Measurements from ENCODE around the gene PRR23B.
"Not testable (repeated sequence)": the region's sequence is repeated elsewhere in the genome, so short reads cannot be mapped to it uniquely, and the experiment has no call there.

Gene PRR23B

GRCh38 chr3:139020868-139021234 lies at the start of gene PRR23B:
TSS of gene PRR23B (minus strand) at chr3:139020926. CDS start at chr3:139020661, 265 bp downstream.
- DNase-seq (ENCODE audit: low read depth in 2 of 2): no peak

- no peak for DNase-seq (ENCODE audit: low read depth in 2 of 2)
Measured at GRCh38 chr3:139062918-139063317, 42.2 kb upstream of the PRR23B start.

GRCh38 chr3:139052802-139053600 lies 32.3 kb upstream of the PRR23B start:
- no peak for DNase-seq (ENCODE audit: low read depth in 2 of 2)

GRCh38 chr3:139044366-139045210 lies 23.9 kb upstream of the PRR23B start, which contains the start of gene PRR23C:
TSS of gene PRR23C (minus strand) at chr3:139044892. CDS start at chr3:139044620, 272 bp downstream.
- no peak for DNase-seq (ENCODE audit: low read depth in 2 of 2)

GRCh38 chr3:139043554-139044365 lies 23.0 kb upstream of the PRR23B start:
- no peak for DNase-seq (ENCODE audit: low read depth in 2 of 2)

GRCh38 chr3:139037478-139037877 lies 16.8 kb upstream of the PRR23B start:
- DNase-seq (ENCODE audit: low read depth in 2 of 2): no peak

GRCh38 chr3:139032326-139033002 lies 11.7 kb upstream of the PRR23B start:
- no peak for DNase-seq (ENCODE audit: low read depth in 2 of 2)

GRCh38 chr3:139030576-139030975 lies 9.8 kb upstream of the PRR23B start:
- not testable (repeated sequence) for DNase-seq (ENCODE audit: low read depth in 2 of 2)

- no peak for DNase-seq (ENCODE audit: low read depth in 2 of 2)
Measured at GRCh38 chr3:139024968-139025367, 4.2 kb upstream of the PRR23B start.

- no peak for DNase-seq (ENCODE audit: low read depth in 2 of 2)
Measured at GRCh38 chr3:139020036-139020867, 474 bp downstream of the PRR23B start.

GRCh38 chr3:139016430-139017048 lies 4.2 kb downstream of the PRR23B start:
- no peak for DNase-seq (ENCODE audit: low read depth in 2 of 2)

- DNase-seq (ENCODE audit: low read depth in 2 of 2): no peak
Measured at GRCh38 chr3:139006051-139006716, 14.5 kb downstream of the PRR23B start, which contains the start of gene PRR23A. TSS of gene PRR23A (minus strand) at chr3:139006268. CDS start at chr3:139006268, 0 bp downstream.

GRCh38 chr3:139005356-139005993 lies 15.3 kb downstream of the PRR23B start:
- no peak for DNase-seq (ENCODE audit: low read depth in 2 of 2)

- no peak for DNase-seq (ENCODE audit: low read depth in 2 of 2)
Measured at GRCh38 chr3:138995706-138996105, 25.0 kb downstream of the PRR23B start.

- DNase-seq (ENCODE audit: low read depth in 2 of 2): no peak
Measured at GRCh38 chr3:138987181-138987580, 33.5 kb downstream of the PRR23B start.

- no peak for DNase-seq (ENCODE audit: low read depth in 2 of 2)
Measured at GRCh38 chr3:138985932-138986331, 34.8 kb downstream of the PRR23B start.

- no peak for DNase-seq (ENCODE audit: low read depth in 2 of 2)
Measured at GRCh38 chr3:138984816-138985215, 35.9 kb downstream of the PRR23B start.

GRCh38 chr3:138976047-138976446 lies 44.7 kb downstream of the PRR23B start:
- no peak for DNase-seq (ENCODE audit: low read depth in 2 of 2)

- DNase-seq (ENCODE audit: low read depth in 2 of 2): no peak
Measured at GRCh38 chr3:138975351-138975750, 45.4 kb downstream of the PRR23B start.
